Left forelimb (tissue), 1 donor: Measurements from ENCODE around the gene CDK11B.
"Not testable (repeated sequence)": the region's sequence is repeated elsewhere in the genome, so short reads cannot be mapped to it uniquely, and the experiment has no call there.

ENCODE experiments used
- DNase-seq: peaks from one replicate; pipeline ENCODE4 v3.0.0-alpha.2; 2018; ENCODE audit warnings: low spot score

CDK11B gene

DNA sequence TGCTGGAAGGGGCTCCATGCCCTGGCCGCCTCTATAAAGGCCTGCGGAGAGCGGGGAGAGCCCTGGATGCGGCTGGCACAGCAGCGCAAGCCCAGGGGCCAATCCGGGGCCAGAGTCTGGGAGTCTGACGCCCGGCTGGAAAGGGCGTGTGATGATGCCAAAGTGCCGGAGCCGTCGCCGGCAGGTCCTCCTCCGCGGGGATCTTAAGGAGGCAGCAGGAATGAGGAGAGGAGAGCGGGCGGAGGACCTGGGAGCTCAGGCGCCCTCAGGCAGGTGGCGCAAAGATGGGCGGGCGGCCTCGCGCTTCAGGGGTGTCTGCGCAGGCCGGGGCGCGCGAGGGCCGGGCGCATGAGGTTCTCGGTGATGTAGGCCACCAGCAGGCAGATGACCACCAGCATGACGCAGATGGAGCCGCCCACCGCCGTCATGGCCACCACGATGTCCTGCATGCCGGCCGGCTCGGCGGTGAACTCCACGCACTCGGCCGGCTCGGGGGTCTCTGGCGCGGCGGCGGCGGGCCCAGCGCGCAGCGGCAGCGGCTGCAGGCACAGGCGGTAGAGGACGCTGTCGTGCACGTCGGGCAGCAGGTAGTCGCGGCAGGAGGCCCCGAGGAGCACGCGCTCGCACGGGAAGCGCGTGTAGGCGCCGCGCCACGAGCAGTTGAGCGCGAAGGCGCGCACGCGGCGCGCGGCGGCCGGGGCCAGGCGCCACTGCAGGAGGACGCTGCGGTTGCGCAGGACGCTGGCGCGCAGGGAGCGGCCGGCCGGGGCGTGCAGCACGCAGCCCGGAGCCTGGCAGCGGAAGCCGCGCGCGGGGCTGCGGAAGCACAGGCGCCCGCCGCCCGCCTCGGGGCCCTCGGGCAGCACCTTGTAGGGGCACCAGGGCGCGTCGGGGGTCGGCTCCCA is 59.5 kb downstream of the CDK11B start:
- DNase-seq = no peak

DNA sequence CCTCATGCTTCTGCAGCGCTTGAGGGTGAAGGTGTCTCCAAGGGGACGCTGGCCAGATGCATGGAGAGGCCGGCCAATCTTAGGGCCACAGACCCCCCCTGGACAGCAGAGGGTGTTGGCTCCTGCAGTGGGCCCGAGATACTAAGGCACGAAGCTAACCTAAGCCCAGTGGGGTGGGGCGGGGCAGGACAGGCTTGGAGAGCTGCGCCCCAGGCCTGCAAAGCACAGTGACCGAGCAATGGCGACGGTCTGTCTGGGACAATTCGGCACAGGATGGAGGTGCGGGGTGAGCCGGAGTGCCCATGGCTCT is 60.1 kb downstream of the CDK11B start:
- no peak for DNase-seq

DNA sequence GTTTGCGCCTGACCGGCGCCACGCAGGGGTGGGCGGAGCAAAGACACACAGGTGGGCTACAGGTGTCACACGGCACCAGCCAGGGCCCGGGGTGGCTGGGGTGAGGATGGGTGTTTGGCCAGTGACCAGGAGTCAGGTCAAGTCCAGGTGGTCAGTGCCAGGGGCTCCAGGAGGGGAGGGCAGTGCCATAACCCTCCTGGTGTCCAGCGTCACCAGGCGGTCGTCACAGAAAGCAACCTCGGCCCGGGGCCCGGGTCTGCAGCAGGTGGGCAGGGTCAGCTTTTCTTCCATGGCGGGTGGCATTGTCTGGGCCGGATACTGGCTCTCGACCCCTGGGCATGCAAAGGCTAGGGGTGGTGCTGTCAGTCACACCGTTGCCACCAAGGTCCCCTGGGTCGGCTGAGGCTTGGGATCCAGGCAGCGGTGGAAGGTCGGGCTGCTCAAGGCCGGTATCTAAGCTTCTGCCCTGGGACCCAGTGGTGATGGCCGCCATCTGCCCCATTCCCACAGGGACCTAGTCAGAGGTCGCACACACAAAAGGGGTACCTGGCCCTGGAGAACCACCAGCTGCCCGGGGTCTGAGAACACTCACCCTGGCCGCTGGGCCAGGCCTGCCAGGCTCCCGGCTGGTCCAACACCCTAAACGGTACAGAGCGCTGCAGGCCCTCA is 60.6 kb downstream of the CDK11B start:
- DNase-seq = no peak

DNA sequence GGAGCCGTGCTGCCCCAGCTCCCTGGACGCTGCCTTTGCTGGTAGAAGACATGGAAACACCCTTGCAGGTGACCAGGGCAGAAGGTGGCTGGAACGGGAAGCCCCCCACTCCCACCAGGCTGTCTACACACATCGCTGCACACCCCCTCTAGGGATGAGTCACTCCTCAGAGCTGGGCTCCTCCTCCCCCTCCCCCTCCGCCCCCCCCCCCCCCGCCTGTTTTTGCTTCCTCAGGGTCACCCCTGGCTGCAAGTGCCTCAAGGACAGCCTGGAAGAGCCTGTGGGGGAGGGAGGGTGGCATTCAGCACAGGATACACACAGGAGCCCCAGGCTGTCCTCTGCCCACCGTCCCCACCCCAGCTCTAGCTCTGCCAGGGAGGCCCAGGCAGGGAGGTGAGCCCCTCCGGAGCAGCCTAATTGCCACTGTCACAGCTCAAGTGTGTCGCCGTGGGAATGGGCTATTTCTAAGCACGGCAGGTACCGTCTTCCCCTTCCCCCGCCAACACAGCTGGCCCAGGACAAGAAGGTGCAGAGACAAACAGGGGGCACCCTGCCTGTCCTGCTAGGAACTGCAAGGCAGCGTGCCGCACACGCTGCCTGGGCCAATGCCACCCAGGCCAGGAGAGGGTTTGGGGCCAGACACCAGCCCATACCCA is 61.4 kb downstream of the CDK11B start:
- no peak for DNase-seq

DNA sequence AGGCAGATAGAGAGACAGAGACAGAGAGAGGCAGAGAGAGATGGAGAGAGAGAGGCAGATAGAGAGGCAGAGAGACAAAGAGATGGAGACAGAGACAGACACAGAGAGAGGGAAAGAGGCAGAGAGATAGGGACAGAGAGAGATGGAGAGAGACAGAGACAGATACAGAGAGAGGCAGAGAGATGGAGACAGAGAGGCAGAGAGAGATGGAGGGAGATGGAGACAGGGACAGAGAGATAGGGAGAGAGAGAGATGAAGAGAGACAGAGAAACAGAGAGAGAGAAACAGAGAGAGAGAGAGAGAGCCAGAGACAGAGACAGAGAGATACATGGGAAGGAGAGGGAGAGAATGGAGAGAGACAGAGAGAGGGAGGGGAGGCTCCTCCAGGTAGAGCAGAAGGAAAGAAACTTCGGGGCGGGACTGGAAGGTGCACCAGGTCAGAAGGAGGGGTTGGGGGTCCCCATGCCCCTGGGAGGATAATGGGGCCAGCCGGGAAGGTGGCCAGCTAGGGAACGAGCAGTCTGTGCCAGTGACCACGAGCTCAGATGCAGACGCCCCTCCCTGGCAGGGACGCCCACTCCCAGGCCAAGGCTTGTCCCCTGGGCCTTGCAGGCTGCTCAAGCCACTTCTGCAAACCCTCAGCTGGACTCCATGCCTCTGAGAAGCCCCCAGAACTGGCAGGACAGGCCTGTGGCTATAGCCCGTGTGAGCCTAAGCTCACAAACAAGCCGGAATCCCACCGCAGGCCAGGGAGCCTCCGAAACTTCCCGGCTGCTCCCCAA is 62.1 kb downstream of the CDK11B start:
- no peak for DNase-seq

DNA sequence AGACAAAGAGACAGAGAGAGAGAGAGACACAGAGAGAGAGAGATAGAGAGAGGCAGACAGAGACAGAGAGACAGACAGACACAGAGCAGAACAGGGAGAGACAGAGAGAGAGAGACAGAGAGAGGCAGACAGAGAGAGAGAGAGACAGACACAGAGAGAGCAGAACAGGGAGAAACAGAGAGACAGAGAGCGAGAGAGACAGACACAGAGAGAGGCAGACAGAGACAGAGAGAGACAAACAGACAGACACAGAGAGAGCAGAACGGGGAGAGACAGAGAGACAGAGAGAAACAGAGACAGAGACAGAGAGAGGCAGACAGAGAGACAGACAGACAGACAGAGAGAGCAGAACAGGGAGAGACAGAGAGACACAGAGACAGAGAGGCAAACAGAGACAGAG is 63.5 kb downstream of the CDK11B start:
- not testable (repeated sequence) for DNase-seq

DNA sequence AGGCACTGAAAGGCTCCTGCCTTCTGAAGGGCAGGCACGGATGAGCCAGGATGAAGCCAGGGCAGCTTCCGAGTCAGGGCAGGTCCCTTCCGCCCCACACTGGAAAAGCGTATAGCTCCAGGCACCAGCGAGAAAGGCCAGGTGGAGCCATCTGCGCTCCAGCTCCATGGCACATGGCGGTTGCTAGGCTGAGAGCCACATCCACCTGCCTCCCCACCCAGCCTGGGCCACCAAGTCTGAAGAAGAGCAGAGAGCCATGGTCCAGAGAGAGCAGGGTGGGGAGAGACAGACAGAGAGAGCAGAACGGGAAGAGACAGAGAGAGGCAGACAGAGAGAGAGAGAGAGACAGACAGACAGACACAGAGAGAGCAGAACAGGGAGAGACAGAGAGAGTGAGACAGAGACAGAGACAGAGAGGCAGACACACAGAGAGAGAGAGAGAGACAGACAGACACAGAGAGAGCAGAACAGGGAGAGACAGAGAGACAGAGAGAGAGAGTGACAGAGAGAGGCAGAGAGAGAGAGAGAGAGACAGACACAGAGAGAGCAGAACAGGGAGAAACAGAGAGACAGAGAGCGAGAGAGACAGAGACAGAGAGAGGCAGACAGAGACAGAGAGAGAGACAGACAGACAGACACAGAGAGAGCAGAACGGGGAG is 64.1 kb downstream of the CDK11B start:
- DNase-seq = no peak

DNA sequence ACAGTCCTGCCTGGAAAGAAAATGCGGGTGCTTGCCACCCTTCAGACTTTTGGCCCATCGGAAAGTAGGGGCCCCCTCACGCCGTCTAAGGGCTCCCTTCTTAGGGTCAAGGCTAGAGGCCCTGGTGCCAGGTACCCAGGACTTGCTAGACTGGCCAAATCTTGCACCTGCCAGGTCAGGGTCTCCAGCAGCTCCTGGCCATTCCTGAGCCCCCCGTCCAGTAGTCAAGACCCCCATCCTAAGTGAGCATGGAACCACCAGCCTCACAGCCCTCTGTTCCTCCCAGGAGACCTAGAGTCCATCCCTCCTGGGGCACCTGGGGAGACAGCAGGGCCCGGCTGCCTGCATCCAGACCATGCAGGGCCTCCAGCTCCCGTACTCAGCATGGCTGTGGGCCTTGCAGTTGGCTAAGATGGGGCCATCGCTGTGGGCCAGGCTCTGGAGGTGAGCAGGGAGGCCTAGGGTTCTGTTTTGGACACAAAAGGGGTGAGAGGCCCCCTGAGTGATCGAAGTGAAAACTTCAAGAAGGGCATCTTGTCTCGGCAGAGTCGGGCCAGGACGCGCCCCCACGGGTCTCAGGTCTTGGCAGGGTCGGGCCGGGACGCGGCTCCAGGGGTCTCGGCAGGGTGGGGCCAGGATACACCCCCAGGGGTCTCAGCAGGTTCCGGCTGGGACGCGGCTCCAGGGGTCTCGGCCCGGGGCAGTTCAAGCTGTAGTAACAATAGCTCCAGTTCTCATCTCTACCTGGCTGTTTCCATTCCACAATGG is 64.8 kb downstream of the CDK11B start:
- no peak for DNase-seq

DNA sequence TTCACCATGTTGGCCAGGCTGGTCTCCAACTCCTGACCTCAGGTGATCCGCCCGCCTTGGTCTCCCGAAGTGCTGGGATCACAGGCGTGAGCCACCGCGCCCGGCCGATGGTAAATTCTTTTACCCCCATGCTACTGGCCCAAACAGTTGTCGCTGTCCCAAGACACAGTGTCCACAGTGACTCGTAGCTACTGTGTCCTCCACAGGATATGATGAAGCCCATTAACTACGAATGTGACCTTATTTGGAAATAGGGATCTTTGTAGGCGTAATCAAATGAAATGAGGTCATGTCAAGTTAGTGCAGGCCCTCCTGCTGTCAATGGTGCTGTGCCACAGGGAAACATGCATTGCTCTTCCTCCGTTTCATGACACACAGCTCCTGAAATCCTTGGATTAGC is 67.4 kb downstream of the CDK11B start:
- no peak for DNase-seq
